OCI-LY3 (cell line): ENCODE data around the gene CACNA2D1.

ENCODE experiments used
- EZH2phosphoT487 ChIP-seq: fragments of 200-600 bp; shearing (Covaris generic); IDR thresholded peaks from 2 replicates; pipeline ENCODE4 v1.6.1; 2018; ENCODE audit warnings: antibody characterized with exemption, mixed run types, low read depth
- TF ChIP-seq, protein P1 (sequence below): fragments of 200-600, 300-600 bp; sonication (generic); IDR thresholded peaks from 2 replicates; pipeline ENCODE4 v1.5.1; 2014; ENCODE audit warnings: antibody characterized with exemption, low read length, low read depth

DNA sequence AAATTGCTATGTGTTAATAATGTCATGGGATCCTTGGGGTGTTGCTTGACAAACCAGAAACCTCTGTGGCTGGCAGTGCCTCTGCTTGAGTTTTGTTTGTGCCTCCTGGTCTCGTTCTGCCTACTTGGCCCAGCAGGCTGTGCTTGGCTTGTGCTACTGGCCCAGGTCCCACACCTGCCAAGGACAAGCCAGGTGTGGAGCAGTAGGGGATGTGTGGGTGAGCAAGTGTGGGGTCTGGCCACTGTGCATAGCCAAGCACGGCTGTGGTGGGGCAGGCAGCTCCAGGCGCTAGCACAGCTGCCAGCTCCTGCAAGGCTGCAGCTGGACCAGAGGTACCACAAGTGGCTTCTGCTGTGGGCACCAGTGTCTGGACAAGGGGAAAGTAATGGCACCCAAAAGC, 524.1 kb downstream of the CACNA2D1 start:
- TF ChIP-seq, protein P1, sequence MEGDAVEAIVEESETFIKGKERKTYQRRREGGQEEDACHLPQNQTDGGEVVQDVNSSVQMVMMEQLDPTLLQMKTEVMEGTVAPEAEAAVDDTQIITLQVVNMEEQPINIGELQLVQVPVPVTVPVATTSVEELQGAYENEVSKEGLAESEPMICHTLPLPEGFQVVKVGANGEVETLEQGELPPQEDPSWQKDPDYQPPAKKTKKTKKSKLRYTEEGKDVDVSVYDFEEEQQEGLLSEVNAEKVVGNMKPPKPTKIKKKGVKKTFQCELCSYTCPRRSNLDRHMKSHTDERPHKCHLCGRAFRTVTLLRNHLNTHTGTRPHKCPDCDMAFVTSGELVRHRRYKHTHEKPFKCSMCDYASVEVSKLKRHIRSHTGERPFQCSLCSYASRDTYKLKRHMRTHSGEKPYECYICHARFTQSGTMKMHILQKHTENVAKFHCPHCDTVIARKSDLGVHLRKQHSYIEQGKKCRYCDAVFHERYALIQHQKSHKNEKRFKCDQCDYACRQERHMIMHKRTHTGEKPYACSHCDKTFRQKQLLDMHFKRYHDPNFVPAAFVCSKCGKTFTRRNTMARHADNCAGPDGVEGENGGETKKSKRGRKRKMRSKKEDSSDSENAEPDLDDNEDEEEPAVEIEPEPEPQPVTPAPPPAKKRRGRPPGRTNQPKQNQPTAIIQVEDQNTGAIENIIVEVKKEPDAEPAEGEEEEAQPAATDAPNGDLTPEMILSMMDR: no peak
- no peak for TF ChIP-seq EZH2phosphoT487
